ENCODE data around the gene GRID2. TPM values are rescaled to one million over a fixed set of nuclear protein-coding genes. Genes with fewer than 3 reads are reported as not detected.

The GRID2 gene
- total and polyA plus RNA-seq, 8 donors: 0.39 TPM; not detected in 7

DNA sequence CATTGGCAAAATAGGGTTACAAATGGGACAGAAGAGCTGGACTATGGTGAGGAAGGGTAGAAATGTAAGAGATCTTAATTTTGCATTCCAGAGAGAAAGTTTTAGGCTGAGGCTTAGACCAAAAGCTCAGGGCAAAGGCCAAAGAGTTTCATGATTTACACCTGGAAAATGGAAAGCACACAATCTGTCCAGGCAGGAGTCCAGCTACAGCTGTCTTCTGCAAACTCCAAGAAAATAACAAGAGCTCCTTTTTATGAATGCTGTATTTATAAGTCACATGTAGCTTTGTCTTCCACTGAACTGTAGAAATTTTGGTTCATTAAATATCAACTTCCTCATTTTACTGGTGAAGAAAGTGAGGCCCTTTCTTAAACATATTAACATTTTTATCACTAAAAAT, 1236.8 kb downstream of the GRID2 start:
- Histone ChIP-seq H3K27ac (no peak overlapping the region), H3K9me3 (no peaks in the 10 kb centered on the region), H3K4me3 (no peak overlapping the region), H3K4me1 (no peaks in the 10 kb centered on the region), H3K27me3 (no peaks in the 10 kb centered on the region), H3K36me3 (no peaks in the 10 kb centered on the region)
- FAIRE-seq (no peak), DNase-seq (no peak), ATAC-seq (no peak)
- intact Hi-C loops (cut with DNase I): no loop called here
- TF ChIP-seq, protein P1, sequence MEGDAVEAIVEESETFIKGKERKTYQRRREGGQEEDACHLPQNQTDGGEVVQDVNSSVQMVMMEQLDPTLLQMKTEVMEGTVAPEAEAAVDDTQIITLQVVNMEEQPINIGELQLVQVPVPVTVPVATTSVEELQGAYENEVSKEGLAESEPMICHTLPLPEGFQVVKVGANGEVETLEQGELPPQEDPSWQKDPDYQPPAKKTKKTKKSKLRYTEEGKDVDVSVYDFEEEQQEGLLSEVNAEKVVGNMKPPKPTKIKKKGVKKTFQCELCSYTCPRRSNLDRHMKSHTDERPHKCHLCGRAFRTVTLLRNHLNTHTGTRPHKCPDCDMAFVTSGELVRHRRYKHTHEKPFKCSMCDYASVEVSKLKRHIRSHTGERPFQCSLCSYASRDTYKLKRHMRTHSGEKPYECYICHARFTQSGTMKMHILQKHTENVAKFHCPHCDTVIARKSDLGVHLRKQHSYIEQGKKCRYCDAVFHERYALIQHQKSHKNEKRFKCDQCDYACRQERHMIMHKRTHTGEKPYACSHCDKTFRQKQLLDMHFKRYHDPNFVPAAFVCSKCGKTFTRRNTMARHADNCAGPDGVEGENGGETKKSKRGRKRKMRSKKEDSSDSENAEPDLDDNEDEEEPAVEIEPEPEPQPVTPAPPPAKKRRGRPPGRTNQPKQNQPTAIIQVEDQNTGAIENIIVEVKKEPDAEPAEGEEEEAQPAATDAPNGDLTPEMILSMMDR (IDR thresholded peaks at IDR 0.05): no peak

DNA sequence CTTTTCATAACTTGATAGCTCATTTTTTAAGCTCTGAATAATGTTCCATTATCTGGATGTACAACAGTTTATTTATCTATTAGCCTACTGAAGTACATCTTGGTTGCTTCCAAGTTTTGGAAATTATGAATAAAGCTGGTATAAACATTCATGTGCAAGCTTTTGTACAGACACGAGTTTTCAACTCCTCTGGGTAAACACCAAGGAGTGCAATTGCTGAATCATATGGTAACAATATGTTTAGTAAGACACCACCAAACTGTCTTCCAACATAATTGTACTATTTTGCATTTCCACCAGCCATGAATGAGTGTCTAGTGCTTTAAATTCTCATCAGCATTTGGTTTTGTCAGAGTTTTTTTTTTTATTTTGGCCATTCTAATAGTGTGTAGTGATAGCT, 1258.1 kb downstream of the GRID2 start:
- intact Hi-C loops (cut with DNase I): no loop called here
- Histone ChIP-seq H3K27ac (no peak overlapping the region), H3K4me3 (no peak overlapping the region), H3K9me3 (no peaks in the 10 kb centered on the region), H3K27me3 (no peaks in the 10 kb centered on the region), H3K36me3 (no peaks in the 10 kb centered on the region), H3K4me1 (no peaks in the 10 kb centered on the region)
- DNase-seq (no peak), ATAC-seq (no peak), FAIRE-seq (no peak)
- TF ChIP-seq, protein P1 (IDR thresholded peaks at IDR 0.05): no peak
- WGBS, 2 donors: 40 to 62% methylated on average over 1 of the region's 1 CpG

DNA sequence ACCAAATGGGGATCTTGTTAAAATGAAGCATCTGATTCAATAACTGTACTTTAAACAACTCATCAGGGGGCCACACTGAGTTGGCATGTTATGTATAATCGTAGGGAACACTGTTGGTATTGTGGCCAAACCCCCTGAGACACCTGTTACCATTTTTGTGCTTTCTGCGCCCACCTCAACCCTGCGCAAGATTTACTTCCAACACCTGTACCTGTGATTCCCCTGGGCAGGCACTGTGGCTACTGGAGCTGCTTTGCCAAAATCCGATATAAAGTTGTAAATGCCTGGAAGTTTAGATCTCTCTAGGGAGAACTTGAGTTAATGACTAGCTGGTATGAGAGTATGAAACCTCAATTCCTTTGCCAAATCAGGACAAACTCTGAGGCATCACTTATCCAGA, 1265.0 kb downstream of the GRID2 start:
- no peak overlapping the region for H3K4me3 ChIP-seq
- H3K4me1 ChIP-seq: no peaks in the 10 kb centered on the region
- H3K27me3 ChIP-seq: no peaks in the 10 kb centered on the region
- no peaks in the 10 kb centered on the region for H3K36me3 ChIP-seq
- TF ChIP-seq, protein P1 (IDR thresholded peaks at IDR 0.05): no peak
- intact Hi-C loops (cut with DNase I): no loop called here
- no peak for ATAC-seq
- 71% methylated on average over 4 of the region's 4 CpGs for WGBS, 2 donors
- H3K27ac ChIP-seq: no peak overlapping the region
- H3K9me3 ChIP-seq: no peaks in the 10 kb centered on the region
- FAIRE-seq: no peak
- DNase-seq: no peak

GRCh38 chr4:93573285-93573684, 1269.5 kb downstream of the GRID2 start:
- ATAC-seq: no peak
- Histone ChIP-seq H3K27ac (no peak overlapping the region), H3K9me3 (no peaks in the 10 kb centered on the region), H3K4me3 (no peak overlapping the region), H3K4me1 (no peaks in the 10 kb centered on the region), H3K36me3 (no peaks in the 10 kb centered on the region), H3K27me3 (no peaks in the 10 kb centered on the region)
- TF ChIP-seq, protein P1 (IDR thresholded peaks at IDR 0.05): no peak
- intact Hi-C loops (cut with DNase I): no loop called here
- no peak for DNase-seq
- no peak for FAIRE-seq

DNA sequence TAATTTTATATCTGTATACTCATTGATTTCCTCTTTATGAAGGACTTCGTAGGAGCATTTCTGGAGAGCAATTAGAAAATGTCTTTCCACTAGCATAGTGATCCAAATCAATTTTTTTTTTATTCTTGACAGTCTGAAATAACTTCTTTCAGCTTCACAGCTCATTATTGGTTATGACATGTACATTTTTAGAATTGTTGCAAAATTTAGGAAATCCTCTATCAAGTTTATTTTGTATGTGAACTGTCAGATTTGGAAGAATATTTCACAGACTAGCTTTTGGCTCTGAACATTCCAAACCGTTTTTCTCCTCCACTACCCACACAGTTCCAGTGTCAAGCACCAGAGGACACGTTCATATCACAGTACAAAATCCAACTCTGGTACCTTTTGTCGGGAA, 1275.2 kb downstream of the GRID2 start:
- intact Hi-C loops (cut with DNase I): no loop called here
- H3K36me3 ChIP-seq: no peaks in the 10 kb centered on the region
- no peak overlapping the region for H3K27ac ChIP-seq
- no peak for FAIRE-seq
- H3K4me1 ChIP-seq: no peaks in the 10 kb centered on the region
- H3K27me3 ChIP-seq: no peaks in the 10 kb centered on the region
- no peak overlapping the region for H3K4me3 ChIP-seq
- no peaks in the 10 kb centered on the region for H3K9me3 ChIP-seq
- TF ChIP-seq, protein P1 (IDR thresholded peaks at IDR 0.05): no peak
- no peak for ATAC-seq
- no peak for DNase-seq
- WGBS, 2 donors: 45 to 57% methylated on average over 4 of the region's 4 CpGs
